Muscle of arm (tissue), 12 donors: ENCODE data around the gene ATXN3L. TPM values are rescaled to one million over a fixed set of nuclear protein-coding genes. Genes with fewer than 3 reads are reported as not detected.

Experiments
- polyA plus RNA-seq, 12 donors: library from polyadenylated mRNA; unstranded; fragments of 120-200 nt; gene quantifications; one replicate each; pipeline ENCODE4 v1.2.1, GENCODE V29; 2013; ENCODE audit not compliant: insufficient read length in 12 of 12

The ATXN3L gene
- polyA plus RNA-seq, 12 donors = not detected

Other genes starting within 250 kb of the ATXN3L start
- 100 to 1,000 TPM in 4 of 12 donors, 10 to 100 TPM in 7, not detected in 1; 59.9 to 149 (median 86.7) TPM for gene EGFL6, start 249.5 kb upstream of the ATXN3L start, polyA plus RNA-seq